Sigmoid colon (tissue), 4 donors: Measurements from ENCODE around the gene TFAP2B.

ENCODE experiments used
- POLR2AphosphoS5 ChIP-seq, 4 donors: sonication (generic); formaldehyde crosslinking; IDR thresholded peaks; one replicate each; pipeline ENCODE4 v1.6.1; 2017; ENCODE audit warnings: antibody characterized with exemption in 4 of 4
- TF ChIP-seq, protein P1 (sequence below), 4 experiments: fragments of 450-650 bp in 3 of 4; fragments of 200-600 bp in 1 of 4; IDR thresholded peaks; one replicate each; pipeline ENCODE4 v1.5.1; 2016 to 2019; ENCODE audit warnings: antibody characterized with exemption in 4 of 4, mild to moderate bottlenecking in 3 of 4, moderate library complexity in 2 of 4

GRCh38 chr6:50792771-50793170, 25.9 kb upstream of the TFAP2B start:
- TF ChIP-seq, protein P1, sequence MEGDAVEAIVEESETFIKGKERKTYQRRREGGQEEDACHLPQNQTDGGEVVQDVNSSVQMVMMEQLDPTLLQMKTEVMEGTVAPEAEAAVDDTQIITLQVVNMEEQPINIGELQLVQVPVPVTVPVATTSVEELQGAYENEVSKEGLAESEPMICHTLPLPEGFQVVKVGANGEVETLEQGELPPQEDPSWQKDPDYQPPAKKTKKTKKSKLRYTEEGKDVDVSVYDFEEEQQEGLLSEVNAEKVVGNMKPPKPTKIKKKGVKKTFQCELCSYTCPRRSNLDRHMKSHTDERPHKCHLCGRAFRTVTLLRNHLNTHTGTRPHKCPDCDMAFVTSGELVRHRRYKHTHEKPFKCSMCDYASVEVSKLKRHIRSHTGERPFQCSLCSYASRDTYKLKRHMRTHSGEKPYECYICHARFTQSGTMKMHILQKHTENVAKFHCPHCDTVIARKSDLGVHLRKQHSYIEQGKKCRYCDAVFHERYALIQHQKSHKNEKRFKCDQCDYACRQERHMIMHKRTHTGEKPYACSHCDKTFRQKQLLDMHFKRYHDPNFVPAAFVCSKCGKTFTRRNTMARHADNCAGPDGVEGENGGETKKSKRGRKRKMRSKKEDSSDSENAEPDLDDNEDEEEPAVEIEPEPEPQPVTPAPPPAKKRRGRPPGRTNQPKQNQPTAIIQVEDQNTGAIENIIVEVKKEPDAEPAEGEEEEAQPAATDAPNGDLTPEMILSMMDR (IDR thresholded peaks at IDR 0.05), result no peak
- TF ChIP-seq POLR2AphosphoS5 (IDR thresholded peaks at IDR 0.05), result no peak
